GM21717 (cell line): ENCODE results near the gene CMKLR1.

Experiments used
- ATAC-seq: cut with Tn5 transposase; IDR thresholded peaks from one replicate; pipeline ENCODE4 v1.9.1; 2021; ENCODE audit warnings: mild to moderate bottlenecking, moderate library complexity; ENCODE audit not compliant: unreplicated experiment

The CMKLR1 gene, protein sequence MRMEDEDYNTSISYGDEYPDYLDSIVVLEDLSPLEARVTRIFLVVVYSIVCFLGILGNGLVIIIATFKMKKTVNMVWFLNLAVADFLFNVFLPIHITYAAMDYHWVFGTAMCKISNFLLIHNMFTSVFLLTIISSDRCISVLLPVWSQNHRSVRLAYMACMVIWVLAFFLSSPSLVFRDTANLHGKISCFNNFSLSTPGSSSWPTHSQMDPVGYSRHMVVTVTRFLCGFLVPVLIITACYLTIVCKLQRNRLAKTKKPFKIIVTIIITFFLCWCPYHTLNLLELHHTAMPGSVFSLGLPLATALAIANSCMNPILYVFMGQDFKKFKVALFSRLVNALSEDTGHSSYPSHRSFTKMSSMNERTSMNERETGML

GRCh38 chr12:108338915-108339657, at the start of gene CMKLR1:
TSS of gene CMKLR1 (minus strand) at chr12:108339311. CDS start at chr12:108293591, 45,720 bp downstream.
- no peak for ATAC-seq

DNA sequence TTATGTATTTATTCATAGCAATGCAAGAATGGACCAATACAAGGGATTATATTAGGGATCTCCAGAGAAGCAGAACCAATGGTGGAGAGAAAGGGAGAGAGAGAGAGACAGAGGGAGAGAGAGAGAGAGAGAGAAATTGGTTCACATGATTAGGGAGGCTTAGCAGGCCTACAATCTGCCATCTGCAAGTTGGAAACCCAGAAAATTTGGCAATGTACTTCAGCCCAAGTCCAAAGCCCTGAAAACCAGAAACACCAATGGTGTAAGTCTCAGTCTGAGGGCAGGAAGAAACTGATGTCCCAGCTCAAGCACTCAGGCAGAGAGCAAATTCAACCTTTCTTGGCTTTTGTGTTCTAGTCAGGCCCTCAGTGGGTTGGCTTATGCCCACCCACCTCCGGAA, 48.7 kb upstream of the CMKLR1 start:
- ATAC-seq, result no peak

DNA sequence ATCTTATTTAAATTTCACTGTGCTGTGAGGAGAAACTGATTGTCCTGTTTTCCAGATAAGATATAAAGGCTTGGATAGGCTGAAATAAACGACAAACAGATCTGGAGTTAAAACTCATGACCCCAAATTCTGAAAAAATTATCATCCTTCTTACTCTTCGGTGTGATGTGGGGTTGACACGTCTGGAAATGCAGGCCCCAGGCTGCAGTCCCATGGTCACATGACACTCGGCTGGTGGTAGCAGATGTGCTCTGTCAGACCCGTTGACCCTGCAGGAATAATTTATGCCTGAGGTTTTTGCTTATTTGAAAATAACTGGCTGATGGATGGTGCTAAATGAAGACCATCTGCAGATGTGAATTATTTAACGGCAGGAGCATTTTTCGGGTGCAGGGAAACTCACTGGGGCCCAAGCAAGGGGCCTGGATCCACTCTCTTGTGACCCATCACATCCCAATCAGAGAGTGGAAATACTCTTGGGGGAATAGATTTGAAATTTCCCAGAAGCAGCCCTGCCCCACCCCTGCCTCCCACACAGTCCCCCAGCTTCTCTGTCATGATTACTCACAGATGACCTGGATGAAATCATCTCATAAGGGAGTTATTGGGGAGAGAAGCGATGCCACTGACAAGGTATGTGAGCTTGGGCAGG, 47.7 kb upstream of the CMKLR1 start:
- no peak for ATAC-seq

- no peak for ATAC-seq
Measured at GRCh38 chr12:108382437-108382801, 43.3 kb upstream of the CMKLR1 start.

- ATAC-seq, result no peak
Measured at GRCh38 chr12:108381787-108382436, 42.8 kb upstream of the CMKLR1 start.

GRCh38 chr12:108380382-108380781, 41.3 kb upstream of the CMKLR1 start:
- ATAC-seq, result no peak

DNA sequence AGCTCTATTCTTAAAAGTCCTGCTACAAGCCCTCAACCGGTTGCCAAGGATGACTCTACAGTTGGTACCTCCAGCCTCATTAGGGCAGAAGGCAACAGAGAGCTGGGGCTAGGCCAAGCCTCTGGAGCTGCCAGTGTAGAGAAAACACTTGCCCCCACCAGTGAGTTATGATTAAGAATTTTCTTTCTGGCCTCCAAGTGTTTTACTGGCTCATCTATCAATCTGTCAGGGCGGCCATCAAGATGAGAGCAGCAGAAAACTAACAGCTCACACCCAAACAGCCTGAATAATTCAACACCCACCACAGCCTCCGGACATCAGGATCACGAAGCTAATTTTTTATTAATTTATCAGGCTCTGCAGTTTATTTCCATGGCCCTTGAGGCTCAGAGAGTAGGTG, 40.7 kb upstream of the CMKLR1 start:
- no peak for ATAC-seq

- no peak for ATAC-seq
Measured at GRCh38 chr12:108378926-108379325, 39.8 kb upstream of the CMKLR1 start.

GRCh38 chr12:108377260-108377659, 38.1 kb upstream of the CMKLR1 start:
- no peak for ATAC-seq

GRCh38 chr12:108375986-108376663, 37.0 kb upstream of the CMKLR1 start:
- ATAC-seq, result no peak

DNA sequence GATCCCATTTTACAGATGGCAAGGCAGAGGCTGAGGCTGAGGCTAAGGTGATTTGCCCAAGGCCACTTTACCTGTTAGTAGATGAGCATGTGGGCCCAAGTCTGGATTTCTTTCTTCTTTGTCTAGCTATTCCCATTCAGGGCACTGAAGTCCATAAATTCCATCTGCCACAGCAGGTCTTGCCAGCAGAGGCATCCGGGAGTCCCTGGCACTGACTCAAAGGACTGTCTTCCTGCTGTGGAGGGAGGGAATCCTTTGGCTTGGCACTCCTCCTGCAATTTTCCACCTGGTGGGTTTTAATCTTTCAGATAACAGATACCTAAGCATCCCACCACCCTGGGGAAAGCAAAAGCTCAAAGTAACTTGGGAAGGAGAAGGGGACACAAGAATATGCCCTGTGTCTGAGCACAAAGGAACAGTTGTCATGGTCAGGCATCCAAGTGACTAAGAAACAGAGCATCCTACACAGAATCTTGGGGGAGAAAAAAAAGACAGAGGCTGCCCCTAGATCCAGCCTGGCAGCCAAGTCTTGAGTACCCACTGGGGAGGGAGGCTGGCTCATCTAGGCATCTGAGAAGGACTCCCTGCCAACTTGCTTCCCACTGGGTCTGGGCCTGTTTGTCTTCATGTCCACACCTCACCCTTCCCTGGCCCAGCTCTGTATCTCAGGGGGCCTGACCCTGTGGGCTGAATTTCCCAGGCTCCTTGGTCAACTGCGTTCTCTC, 35.6 kb upstream of the CMKLR1 start:
- ATAC-seq, result no peak

DNA sequence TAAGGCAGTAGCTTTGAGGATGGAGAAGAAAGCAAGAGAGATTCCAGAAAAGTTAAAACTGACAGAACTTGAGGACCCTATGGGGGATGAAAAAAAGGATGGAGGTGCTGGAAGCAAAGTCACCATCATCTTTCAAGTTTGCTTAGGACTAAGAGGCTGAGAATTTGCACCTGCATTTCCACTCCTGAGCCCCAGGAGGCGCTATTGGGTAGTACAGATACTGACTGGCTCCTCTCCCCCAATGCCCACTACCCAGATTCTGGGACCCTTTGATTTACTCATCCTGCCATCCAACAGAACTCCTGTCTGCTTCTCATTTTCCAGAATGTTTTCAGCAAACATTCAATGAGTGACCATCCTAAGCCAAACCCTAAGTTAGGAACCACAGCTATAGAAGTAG, 34.0 kb upstream of the CMKLR1 start:
- ATAC-seq, result no peak

GRCh38 chr12:108371801-108372344, 32.8 kb upstream of the CMKLR1 start:
- ATAC-seq, result no peak

GRCh38 chr12:108370415-108370814, 31.3 kb upstream of the CMKLR1 start:
- ATAC-seq, result no peak

- no peak for ATAC-seq
Measured at GRCh38 chr12:108369736-108370396, 30.8 kb upstream of the CMKLR1 start.

GRCh38 chr12:108368089-108368488, 29.0 kb upstream of the CMKLR1 start:
- no peak for ATAC-seq

DNA sequence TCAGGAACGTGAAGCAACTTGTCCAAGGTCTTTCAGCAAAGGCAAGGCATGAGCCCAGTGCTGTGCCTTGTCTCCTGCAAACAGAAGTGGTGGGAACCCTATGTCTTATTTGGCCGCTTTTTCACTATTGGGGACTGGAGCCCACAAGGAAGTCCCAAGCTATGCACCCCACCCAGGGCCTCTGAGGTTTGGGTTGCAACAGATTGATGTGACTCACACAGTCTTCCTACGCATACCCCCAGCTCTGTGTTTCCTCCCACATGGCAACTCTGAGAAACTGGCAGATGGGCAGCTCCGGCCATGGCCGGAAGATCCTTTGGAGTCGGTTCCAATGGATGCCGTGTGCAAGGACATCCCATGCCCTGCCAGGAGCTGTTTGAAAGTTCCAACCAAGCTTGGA, 28.3 kb upstream of the CMKLR1 start:
- no peak for ATAC-seq

DNA sequence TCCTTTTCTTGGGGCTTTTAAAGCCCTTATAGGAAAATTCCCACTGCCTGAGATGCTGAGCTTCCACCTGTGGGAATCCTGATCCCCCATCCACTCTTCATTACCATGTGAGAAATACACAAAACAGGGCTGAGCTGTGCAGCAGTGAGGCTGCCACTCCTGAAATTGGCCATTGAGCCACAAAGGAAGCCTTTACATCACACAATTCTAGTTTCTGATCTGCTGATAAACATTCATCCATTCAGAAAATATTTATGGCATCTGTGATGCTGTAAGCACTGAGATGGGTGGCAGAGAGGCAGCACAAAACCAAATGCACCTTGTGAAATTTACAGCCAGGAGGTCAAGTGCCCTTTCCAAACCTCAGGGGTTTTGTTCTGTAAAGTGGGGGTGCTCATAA, 26.2 kb upstream of the CMKLR1 start:
- ATAC-seq, result no peak

- no peak for ATAC-seq
Measured at GRCh38 chr12:108364879-108365278, 25.8 kb upstream of the CMKLR1 start.
